ENCODE data around the gene PDX1.
"Not testable (repeated sequence)": the region's sequence is repeated elsewhere in the genome, so short reads cannot be mapped to it uniquely, and the experiment has no call there.

PDX1 gene

GRCh38 chr13:27956576-27957300 lies 36.9 kb downstream of the PDX1 start:
- no peak for DNase-seq

GRCh38 chr13:27959976-27960361 lies 40.2 kb downstream of the PDX1 start:
- no peak for DNase-seq

- peak; percentile 12 for DNase-seq
Observed at GRCh38 chr13:27960362-27961226, 40.8 kb downstream of the PDX1 start.

- no peak for DNase-seq
Observed at GRCh38 chr13:27961227-27962085, 41.7 kb downstream of the PDX1 start.

GRCh38 chr13:27962128-27962841 lies 42.5 kb downstream of the PDX1 start:
- no peak for DNase-seq

GRCh38 chr13:27962982-27963381 lies 43.2 kb downstream of the PDX1 start:
- no peak for DNase-seq

GRCh38 chr13:27963491-27963890 lies 43.7 kb downstream of the PDX1 start:
- DNase-seq: no peak

- DNase-seq: not testable (repeated sequence)
Observed at GRCh38 chr13:27964206-27964605, 44.4 kb downstream of the PDX1 start.

GRCh38 chr13:27964741-27965323 lies 45.0 kb downstream of the PDX1 start:
- no peak for DNase-seq

GRCh38 chr13:27965343-27965739 lies 45.5 kb downstream of the PDX1 start:
- no peak for DNase-seq

- DNase-seq: no peak
Observed at GRCh38 chr13:27965740-27966640, 46.2 kb downstream of the PDX1 start.

- no peak for DNase-seq
Observed at GRCh38 chr13:27966641-27967202, 46.9 kb downstream of the PDX1 start.

GRCh38 chr13:27967203-27967735 lies 47.5 kb downstream of the PDX1 start:
- DNase-seq: no peak

- no peak for DNase-seq
Observed at GRCh38 chr13:27967736-27968315, 48.0 kb downstream of the PDX1 start.

- DNase-seq: no peak
Observed at GRCh38 chr13:27968316-27969081, 48.7 kb downstream of the PDX1 start.

- no peak for DNase-seq
Observed at GRCh38 chr13:27969082-27969865, 49.5 kb downstream of the PDX1 start, which contains the start of gene CDX2. Gene CDX2 (minus strand): TSS chr13:27969315. CDS start chr13:27969006, 309 bp downstream.

GRCh38 chr13:27969866-27970229 lies 50.0 kb downstream of the PDX1 start:
- no peak for DNase-seq

All from NCI-H1694 treated with DMSO at 0.1 percent for 48 hours (cell line).